Lung (tissue), 12 donors: Measurements from ENCODE around the gene TICRR. TPM values are rescaled to one million over a fixed set of nuclear protein-coding genes. Genes with fewer than 3 reads are reported as not detected.

ENCODE experiments used
- ATAC-seq: fragments of 200-7000 bp; cut with Tn5 transposase; one replicate; pipeline ENCODE4 v1.9.1; 2020; ENCODE audit warnings: moderate number of reproducible peaks; ENCODE audit not compliant: insufficient read depth, low FRiP score
- DNase-seq, 3 donors: peaks; one replicate each; pipeline ENCODE4 v3.0.0-alpha.2; 2013 to 2017
- H3K27ac ChIP-seq, 2 donors: one replicate each; pipeline ENCODE4 v1.5.1; 2013; ENCODE audit warnings: mild to moderate bottlenecking in 2 of 2, moderate library complexity in 2 of 2, control low read depth in 1 of 2, inconsistent platforms in 1 of 2, low read depth in 1 of 2, low read length in 1 of 2
- H3K27me3 ChIP-seq, 3 donors: one replicate each; pipeline ENCODE4 v1.5.1; 2013; ENCODE audit warnings: low read length in 2 of 3; ENCODE audit not compliant: control insufficient read depth in 3 of 3, insufficient read depth in 3 of 3
- H3K36me3 ChIP-seq, 4 donors: one replicate each; pipeline ENCODE4 v1.5.1; 2013; ENCODE audit warnings: low read length in 4 of 4, mild to moderate bottlenecking in 1 of 4, moderate library complexity in 1 of 4; ENCODE audit not compliant: control insufficient read depth in 4 of 4, insufficient read depth in 4 of 4
- H3K4me1 ChIP-seq, 5 donors: one replicate each; pipeline ENCODE4 v1.5.1; 2013; ENCODE audit warnings: low read length in 5 of 5, mild to moderate bottlenecking in 2 of 5, moderate library complexity in 1 of 5; ENCODE audit not compliant: control insufficient read depth in 5 of 5, insufficient read depth in 5 of 5
- H3K4me3 ChIP-seq: one replicate; pipeline ENCODE4 v1.5.1; 2013; ENCODE audit warnings: mild to moderate bottlenecking, control low read depth, moderate library complexity
- H3K9ac ChIP-seq, 2 donors: one replicate each; pipeline ENCODE4 v1.5.1; 2013; ENCODE audit warnings: low read length in 2 of 2, control low read depth in 1 of 2; ENCODE audit not compliant: insufficient read depth in 1 of 2
- H3K9me3 ChIP-seq, 4 donors: one replicate each; pipeline ENCODE4 v1.5.1; 2013; ENCODE audit warnings: low read length in 3 of 4, mild to moderate bottlenecking in 1 of 4, moderate library complexity in 1 of 4; ENCODE audit not compliant: control insufficient read depth in 4 of 4, insufficient read depth in 3 of 4
- CTCF ChIP-seq: IDR thresholded peaks from 2 replicates; pipeline ENCODE4 v1.5.1; 2012; ENCODE audit warnings: mild to moderate bottlenecking; ENCODE audit errors: control extremely low read depth, extremely low read depth
- WGBS, 2 donors: extraction: QIAGEN DNeasy Blood & Tissue Kit; methylation state at CpG; one replicate each; pipeline ENCODE4 v1.1.7; 2013; 5-methylcytosine and 5-hydroxymethylcytosine counted together
- polyA plus RNA-seq, 2 donors: library from polyadenylated mRNA; stranded (reverse); fragments of 200-250 nt; gene quantifications; one replicate each; pipeline ENCODE4 v1.2.1, GENCODE V29; 2013
- total RNA-seq, 2 donors: library from RNA; depleted of rRNA in 1 of 2; stranded (reverse); fragments of >200 nt in 1 of 2; gene quantifications; one replicate each; pipeline ENCODE4 v1.2.1, GENCODE V29; 2014 to 2021
- donor health status: control.
- donor health status: control.
- donor health status: Bipolar disorder and iron deficiency.
- donor health status: healthy.
- donor health status: DM: yes; HTN: yes; CAD: no.

Gene TICRR
- total and polyA plus RNA-seq, 4 donors = 0.31 to 1.7 (median 0.43) TPM

GRCh38 chr15:89668171-89668570, 92.9 kb downstream of the TICRR start:
- Histone ChIP-seq H3K36me3 (no peaks in the 10 kb centered on the region), H3K4me1 (peaks cover 0 to 21% (median 5%) of the 10 kb centered on the region in 5 donors), H3K9ac (no peak overlapping the region), H3K9me3 (peaks cover 0 to 1% (median 0%) of the 10 kb centered on the region in 4 donors), H3K27me3 (no peaks in the 10 kb centered on the region), H3K27ac (no peak overlapping the region), H3K4me3 (no peak overlapping the region)
- WGBS, 2 donors = 88 to 91% methylated on average over 3 of the region's 3 CpGs
- ATAC-seq (no peak), DNase-seq (no peak)
- no peak for TF ChIP-seq CTCF

- DNase-seq (no peak), ATAC-seq (no peak)
- peaks cover 0 to 19% (median 7%) of the 10 kb centered on the region in 5 donors for H3K4me1 ChIP-seq
- no peaks in the 10 kb centered on the region for H3K27me3 ChIP-seq
- 77 to 90% methylated on average over 8 to 9 of the region's 9 CpGs for WGBS, 2 donors
- H3K4me3 ChIP-seq = no peak overlapping the region
- no peak overlapping the region for H3K27ac ChIP-seq
- peaks cover 0 to 1% (median 0%) of the 10 kb centered on the region in 4 donors for H3K9me3 ChIP-seq
- TF ChIP-seq CTCF = no peak
- H3K9ac ChIP-seq = no peak overlapping the region
- H3K36me3 ChIP-seq = no peaks in the 10 kb centered on the region
These were observed 94.1 kb downstream of the TICRR start for GRCh38 chr15:89669309-89669865.

GRCh38 chr15:89669941-89670340, 94.7 kb downstream of the TICRR start:
- no peak for ATAC-seq
- Histone ChIP-seq H3K36me3 (no peaks in the 10 kb centered on the region), H3K27ac (no peak overlapping the region), H3K4me3 (no peak overlapping the region), H3K4me1 (peaks cover 0 to 16% (median 2%) of the 10 kb centered on the region in 5 donors), H3K9ac (no peak overlapping the region), H3K27me3 (no peaks in the 10 kb centered on the region), H3K9me3 (no peaks in the 10 kb centered on the region)
- TF ChIP-seq CTCF = no peak
- WGBS, 2 donors = 93 to 95% methylated on average over 15 of the region's 15 CpGs
- no peak for DNase-seq

- no peaks in the 10 kb centered on the region for H3K9me3 ChIP-seq
- no peak for TF ChIP-seq CTCF
- no peak overlapping the region for H3K27ac ChIP-seq
- H3K27me3 ChIP-seq = no peaks in the 10 kb centered on the region
- ATAC-seq = no peak
- H3K9ac ChIP-seq = no peak overlapping the region
- H3K4me3 ChIP-seq = no peak overlapping the region
- H3K4me1 ChIP-seq = peaks cover 0 to 7% (median 0%) of the 10 kb centered on the region in 5 donors
- no peak for DNase-seq
- no peaks in the 10 kb centered on the region for H3K36me3 ChIP-seq
- 87 to 90% methylated on average over 12 of the region's 12 CpGs for WGBS, 2 donors
These were observed 95.8 kb downstream of the TICRR start for GRCh38 chr15:89670971-89671560.
